Cerebellar nuclear complex (tissue), 1 donor: ENCODE data around the gene MMP23B.

Source experiments
- DNase-seq, 2 experiments: peaks; one replicate each; lab custom pipeline; 2025; lab: John Stamatoyannopoulos, UW

The MMP23B gene

DNA sequence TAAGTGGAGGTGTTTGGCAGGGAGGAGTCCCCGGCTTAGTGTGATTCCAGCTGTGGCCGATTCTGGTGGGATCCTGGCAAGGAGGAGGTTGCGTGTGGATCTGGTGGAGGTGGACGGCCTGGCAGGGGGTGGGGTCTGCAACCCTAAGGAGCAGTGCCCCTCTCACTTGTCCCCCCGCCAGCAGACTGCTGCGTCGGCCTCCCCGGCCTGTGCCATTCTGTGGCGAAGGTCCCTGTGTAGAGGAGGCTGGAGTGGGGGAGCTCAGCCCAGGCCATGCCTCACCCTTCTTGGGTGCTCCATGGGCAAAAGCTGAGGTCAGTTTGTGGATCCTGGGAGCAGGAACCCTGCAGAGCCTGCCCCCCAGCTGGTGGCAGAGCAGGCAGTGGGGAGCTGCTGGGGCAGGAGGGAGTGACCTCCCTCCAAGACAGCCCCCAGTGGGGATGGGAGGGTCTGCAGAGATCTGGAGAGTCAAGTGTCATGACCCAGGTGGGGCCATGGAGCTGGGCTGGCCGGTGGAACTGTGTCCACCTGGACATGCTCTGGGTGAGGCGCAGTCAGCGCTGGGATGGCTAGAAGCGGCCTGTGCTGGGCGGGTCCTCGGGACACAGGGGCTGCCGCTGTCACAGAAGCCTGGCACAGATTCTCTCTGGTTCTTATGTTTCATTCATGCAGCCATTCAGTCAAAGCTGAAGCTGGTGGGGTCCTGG lies 11.4 kb upstream of the MMP23B start:
- DNase-seq: no peak

DNA sequence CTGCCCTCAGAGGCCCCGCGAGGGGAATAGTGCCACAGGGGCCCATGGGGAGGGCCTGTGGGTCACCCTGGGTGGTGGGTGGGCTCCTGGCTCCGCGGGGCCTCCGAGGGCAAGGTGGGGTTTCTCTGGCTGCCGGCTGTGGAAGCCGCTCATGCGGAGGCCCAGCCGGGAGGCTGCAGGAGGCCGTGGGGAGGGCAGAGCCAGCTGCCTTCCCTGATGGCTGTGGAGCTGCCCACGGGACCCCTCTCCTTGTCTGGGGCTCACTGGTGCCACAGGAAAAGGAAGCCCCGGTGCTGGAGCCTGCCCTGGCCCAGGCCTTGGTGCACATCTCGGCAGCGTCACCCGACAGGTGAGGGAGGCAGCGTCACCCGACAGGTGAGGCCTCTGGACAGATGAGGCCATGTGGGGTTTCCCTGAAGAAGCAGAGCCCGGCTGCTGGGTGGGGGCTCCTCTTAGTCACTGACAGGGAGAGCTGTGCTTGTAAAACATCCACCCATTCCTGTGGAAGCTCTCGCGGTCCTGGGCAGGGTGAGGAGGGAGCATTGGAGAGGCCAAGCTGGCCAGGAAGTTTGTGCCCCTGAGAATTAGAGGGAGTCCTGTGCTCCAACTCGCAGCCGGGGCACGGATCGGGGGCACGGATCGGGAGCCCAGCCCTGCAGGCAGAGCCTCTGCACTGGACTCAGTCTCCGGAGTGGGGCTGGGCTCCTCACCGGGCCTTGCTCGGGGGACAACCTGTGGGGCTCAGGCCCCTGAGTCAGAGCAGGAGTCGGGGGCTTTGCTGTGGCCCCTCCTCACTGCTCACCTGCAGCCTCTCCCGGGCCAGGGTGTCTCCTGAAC lies 10.6 kb upstream of the MMP23B start:
- DNase-seq: no peak

DNA sequence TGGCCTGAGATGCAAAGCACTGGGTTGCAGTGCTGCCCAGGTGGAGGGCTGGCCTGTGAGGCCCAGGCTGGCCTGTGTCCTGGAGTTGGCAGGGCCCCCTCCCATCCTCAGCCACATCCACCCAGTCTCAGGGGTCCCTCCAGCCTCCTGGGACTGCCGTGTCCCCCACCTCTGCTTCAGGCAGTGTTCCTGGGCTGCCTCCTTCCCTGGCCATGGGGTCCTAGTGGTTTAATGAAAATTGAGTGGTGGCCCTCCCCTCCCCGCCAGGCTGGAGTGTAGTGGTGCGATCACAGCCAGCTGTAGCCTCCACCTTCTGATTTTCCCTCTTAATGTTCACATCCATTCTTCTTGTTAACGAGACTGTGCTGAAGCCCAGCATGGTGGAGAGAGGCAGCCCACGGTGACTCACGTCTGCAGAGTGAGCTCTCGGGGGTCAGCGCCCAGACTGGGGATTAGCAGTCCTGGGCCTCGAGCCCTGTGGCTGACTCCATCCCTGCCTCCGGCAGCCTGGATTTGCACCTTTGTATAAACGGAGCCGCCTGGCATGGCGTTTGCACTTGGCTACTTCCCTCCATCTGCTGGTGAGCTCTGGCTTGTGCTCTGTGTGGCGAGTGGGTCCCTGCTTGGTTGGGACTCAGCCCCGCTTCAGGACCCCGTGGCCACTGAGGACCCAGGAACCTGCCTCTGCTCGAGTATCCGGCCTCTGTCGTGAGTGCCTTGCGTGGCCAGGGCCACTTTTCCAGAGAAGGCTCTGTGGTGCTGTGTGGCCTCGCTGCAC lies 9.8 kb upstream of the MMP23B start:
- DNase-seq: no peak

DNA sequence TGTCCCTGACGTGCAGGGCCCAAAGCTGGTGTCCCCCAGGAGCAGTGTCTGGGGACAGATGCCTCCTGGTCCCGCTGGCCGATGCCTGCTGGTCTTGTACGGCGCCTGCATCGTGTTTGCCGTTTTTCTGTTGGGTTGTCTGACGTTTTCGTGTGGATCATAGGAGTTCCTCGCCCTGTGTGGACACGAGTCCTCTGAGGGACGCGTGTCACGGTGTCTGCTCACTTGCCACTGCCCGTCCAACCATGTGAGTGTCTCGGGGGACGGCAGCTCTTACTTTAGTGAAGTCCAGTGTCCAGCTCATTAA lies 9.2 kb upstream of the MMP23B start:
- DNase-seq: no peak

DNA sequence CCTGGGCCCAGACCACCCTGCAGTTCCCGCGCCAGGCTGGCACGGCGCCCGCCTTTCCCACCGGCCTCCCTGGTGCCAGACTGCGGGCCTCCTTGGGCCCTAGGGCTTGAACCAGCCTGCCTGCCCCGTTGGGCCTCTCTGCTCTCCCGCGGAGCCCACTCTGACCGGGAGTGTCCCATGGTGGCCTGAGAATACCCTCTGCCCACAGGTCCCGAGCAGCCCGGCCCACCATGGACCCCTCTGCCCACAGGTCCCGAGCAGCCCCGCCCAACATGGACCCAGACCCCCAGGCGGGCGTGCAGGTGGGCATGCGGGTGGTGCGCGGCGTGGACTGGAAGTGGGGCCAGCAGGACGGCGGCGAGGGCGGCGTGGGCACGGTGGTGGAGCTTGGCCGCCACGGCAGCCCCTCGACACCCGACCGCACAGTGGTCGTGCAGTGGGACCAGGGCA lies 8.8 kb upstream of the MMP23B start:
- DNase-seq: no peak

DNA sequence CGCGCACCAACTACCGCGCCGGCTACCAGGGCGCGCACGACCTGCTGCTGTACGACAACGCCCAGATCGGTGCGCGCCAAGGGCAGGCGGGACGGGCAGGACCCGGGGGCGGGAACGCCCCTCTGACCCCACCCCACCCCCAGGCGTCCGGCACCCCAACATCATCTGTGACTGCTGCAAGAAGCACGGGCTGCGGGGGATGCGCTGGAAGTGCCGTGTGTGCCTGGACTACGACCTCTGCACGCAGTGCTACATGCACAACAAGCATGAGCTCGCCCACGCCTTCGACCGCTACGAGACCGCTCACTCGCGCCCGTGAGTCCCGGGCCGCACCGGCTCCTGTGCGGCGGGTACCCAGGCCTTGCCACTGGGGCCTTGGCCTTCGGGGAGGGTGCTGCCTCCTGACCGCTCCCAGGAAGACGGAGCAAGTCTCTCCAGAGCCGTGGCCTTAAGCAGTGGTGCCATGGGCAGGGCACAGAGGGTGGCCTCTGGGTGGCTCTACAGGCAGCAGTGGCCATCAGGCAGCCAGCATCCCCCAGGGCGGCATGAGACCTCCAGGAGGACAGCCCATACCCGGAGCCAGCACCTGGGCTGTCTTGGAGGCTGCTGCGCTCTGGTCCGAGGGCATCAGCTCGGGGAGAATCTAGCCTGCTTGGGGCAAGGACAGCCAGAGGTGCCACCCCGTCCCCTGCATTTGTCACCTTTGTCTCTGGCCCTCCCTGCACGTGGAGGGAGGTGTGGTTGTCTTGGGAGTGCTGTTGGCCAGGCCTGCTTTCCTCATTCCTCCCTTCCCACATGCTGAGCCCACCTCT lies 8.1 kb upstream of the MMP23B start:
- no peak for DNase-seq

DNA sequence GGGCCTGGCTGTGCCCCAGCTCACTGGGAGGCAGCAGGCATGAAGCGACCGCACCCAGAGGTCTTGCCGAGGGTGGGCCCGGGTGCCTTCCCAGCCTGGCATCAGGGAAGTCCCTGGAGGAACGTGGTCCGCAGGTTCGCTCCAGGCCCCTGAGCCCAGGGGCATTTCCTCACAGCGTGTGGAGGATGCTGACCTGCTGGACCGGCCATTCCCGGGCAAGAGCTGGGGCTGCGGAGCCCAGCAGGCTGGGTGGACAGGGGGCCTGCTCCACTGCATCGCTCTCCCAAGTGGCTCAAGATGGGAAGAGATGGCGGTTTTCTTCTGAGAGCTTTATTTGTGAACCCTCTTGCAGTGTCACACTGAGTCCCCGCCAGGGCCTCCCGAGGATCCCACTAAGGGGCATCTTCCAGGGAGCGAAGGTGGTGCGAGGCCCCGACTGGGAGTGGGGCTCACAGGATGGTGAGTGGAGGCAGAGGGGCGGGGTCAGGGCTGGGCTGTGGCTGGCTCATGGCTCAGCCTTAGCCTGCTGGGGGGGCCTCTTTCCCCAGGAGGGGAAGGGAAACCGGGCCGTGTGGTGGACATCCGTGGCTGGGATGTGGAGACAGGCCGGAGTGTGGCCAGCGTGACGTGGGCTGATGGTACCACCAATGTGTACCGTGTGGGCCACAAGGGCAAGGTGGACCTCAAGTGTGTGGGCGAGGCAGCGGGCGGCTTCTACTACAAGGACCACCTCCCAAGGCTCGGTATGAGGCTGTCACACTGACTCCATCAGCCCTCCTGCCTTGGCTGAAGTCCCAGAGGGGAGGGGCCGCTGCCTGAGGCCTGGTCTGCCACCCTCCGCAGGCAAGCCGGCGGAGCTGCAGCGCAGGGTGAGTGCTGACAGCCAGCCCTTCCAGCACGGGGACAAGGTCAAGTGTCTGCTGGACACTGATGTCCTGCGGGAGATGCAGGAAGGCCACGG lies 7.2 kb upstream of the MMP23B start:
- DNase-seq: no peak

DNA sequence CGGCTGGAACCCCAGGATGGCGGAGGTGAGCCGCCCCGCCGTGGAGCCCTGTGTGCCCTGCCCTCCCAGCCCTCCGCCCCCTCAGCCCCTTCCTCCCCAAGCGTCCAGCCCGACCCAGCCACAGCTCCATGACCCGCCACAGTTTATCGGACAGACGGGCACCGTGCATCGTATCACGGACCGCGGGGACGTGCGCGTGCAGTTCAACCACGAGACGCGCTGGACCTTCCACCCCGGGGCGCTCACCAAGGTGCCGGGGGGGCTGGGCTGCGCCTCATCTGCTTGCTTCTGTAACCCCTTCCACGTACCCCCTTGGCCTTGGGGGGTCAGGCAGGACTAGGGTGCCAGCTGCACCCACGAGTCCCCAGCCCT lies 6.6 kb upstream of the MMP23B start:
- no peak for DNase-seq

DNA sequence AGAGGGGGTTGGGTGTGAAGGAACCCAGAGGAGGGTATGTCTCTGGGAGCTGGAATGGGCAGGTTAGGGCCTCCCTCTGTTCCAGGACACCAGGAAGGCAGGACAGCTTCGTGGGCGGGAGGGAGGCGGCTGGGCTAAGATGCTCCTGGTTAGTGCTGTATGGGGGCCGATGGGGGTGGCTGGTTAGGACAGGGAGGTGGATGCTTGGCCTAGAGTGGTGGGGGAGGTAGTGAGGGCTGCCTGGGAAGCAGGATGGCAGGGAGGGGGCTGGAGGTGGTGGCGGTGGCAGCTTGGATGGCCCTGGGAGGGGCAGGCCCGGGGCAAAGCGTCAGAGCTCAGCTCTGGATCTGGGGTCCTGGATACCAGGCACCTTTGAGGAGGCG lies 6.2 kb upstream of the MMP23B start:
- no peak for DNase-seq

DNA sequence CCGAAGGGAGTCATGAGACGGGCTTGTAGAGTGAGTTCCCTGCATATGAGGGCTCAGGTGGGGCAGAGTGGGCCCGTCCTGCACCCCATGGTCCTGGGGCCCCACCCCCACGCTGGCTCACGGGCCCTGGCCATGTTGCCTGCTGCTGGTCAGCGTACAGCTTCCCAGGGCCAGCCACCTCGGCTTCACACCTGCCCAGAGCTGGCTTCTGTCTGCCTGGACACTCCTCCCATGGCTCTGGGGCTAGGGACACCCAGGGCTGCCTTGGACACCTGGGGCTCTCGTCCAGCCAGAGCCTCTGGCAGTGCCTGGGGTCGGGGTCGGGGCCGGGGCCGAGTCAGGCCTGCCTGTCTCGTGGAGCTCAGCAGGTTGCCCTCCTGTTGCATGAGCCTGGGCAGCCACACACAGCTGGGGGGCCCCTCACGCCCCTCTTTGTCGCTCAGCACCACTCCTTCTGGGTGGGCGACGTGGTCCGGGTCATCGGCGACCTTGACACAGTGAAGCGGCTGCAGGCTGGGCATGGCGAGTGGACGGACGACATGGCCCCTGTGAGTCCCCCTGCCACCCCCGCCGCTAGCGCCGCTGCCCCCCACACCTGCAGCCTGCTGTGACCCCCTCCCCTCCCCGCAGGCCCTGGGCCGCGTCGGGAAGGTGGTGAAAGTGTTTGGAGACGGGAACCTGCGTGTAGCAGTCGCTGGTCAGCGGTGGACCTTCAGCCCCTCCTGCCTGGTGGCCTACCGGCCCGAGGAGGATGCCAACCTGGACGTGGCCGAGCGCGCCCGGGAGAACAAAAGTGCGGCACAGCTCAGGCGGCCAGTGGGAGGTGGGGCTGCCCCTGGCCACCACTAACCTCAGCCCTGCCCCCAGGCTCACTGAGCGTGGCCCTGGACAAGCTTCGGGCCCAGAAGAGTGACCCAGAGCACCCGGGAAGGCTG lies 5.5 kb upstream of the MMP23B start:
- no peak for DNase-seq

DNA sequence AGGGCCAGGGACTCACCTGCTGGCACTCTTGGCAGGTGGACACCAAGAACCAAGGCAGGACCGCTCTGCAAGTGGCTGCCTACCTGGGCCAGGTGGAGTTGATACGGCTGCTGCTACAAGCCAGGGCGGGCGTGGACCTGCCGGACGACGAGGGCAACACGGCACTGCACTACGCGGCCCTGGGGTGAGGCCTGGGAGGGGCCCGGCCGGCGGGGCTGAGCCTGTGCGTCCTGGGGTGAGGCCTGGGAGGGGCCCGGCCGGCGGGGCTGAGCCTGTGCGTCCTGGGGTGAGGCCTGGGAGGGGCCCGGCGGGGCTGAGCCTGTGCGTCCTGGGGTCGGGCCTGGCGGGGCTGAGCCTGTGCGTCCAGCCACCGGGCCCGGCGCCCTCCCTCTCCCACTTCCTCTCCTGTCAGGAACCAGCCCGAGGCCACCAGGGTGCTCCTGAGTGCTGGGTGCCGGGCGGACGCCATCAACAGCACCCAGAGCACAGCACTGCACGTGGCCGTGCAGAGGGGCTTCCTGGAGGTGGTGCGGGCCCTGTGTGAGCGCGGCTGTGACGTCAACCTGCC lies 4.6 kb upstream of the MMP23B start:
- no peak for DNase-seq

DNA sequence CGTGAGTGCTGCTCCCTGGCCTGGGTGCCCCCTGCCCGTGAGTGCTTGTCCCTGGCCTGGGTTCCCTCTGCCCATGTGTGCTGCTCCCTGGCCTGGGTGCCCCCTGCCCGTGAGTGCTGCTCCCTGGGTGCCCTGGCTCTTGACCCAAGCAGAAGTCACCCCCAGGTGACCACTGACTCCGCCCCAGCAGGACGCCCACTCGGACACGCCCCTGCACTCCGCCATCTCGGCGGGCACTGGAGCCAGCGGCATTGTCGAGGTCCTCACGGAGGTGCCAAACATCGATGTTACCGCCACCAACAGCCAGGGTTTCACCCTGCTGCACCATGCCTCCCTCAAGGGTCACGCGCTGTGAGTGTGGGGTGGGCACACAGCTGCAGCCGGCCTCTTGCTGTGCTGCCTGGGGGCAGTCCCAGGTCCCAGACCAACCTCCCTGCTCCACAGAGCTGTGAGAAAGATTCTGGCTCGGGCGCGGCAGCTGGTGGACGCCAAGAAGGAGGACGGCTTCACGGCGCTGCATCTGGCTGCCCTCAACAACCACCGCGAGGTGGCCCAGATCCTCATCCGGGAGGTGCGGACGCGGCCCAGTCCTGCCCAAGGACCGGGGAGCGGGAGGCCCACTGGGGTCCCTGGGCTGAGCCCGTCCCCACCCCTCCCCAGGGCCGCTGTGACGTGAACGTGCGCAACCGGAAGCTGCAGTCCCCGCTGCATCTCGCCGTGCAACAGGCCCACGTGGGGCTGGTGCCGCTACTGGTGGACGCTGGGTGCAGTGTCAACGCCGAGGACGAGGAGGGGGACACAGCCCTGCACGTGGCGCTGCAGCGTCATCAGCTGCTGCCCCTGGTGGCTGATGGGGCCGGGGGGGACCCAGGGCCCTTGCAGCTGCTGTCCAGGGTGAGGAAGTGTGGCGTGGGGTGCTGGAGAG lies 3.9 kb upstream of the MMP23B start:
- DNase-seq: no peak

DNA sequence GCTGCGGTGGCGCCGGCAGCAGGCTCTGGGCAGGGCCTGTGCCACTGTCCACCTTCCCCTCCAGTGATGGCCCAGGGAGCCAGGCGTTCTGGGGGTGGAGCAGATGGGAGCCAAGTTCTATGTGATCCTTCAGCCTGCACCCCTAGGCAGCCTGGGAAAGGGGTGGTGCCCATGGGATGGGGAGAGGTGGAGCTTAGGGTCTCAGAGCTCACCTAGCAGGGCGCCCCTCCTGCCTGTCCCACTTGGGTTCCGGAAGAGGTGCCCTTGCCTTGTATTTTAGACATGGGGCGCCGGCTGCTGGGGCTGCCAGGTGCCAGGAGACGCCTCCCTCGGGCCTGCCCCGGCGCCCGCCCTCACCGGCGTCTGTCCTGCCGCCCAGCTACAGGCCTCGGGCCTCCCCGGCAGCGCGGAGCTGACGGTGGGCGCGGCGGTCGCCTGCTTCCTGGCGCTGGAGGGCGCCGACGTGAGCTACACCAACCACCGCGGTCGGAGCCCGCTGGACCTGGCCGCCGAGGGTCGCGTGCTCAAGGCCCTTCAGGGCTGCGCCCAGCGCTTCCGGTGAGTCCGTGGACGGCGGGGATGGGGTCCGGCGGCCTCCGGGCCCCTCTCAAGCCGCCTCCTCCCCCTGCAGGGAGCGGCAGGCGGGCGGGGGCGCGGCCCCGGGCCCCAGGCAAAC lies 3.1 kb upstream of the MMP23B start:
- no peak for DNase-seq

DNA sequence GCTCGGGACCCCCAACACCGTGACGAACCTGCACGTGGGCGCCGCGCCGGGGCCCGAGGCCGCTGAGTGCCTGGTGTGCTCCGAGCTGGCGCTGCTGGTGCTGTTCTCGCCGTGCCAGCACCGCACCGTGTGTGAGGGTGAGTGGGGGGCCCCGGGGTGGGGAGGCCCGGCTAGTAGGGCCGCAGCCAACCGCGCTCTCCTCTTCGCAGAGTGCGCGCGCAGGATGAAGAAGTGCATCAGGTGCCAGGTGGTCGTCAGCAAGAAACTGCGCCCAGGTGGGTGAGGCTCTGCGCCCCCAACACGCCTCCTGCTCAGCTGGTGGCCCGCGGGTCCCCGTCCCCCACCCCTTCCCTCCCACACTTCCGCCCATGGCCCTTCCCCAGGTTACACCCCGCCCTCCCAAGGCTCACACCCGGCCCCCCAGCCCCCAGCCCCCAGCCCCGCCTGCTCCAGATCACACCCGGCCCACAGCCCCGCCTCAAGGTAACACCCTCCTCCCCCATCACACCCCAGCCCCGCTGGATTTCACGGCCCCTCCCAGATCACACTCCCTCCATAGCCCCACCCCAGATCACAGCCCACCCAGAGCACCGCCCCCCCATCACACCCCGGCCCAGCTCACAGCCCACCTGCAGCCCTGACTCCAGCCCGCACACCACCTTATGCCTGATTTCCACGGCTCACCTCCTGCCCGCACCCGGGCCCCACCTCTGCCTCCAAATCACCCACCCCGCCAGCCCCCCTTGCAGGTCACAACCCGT lies 2.4 kb upstream of the MMP23B start:
- DNase-seq: no peak

DNA sequence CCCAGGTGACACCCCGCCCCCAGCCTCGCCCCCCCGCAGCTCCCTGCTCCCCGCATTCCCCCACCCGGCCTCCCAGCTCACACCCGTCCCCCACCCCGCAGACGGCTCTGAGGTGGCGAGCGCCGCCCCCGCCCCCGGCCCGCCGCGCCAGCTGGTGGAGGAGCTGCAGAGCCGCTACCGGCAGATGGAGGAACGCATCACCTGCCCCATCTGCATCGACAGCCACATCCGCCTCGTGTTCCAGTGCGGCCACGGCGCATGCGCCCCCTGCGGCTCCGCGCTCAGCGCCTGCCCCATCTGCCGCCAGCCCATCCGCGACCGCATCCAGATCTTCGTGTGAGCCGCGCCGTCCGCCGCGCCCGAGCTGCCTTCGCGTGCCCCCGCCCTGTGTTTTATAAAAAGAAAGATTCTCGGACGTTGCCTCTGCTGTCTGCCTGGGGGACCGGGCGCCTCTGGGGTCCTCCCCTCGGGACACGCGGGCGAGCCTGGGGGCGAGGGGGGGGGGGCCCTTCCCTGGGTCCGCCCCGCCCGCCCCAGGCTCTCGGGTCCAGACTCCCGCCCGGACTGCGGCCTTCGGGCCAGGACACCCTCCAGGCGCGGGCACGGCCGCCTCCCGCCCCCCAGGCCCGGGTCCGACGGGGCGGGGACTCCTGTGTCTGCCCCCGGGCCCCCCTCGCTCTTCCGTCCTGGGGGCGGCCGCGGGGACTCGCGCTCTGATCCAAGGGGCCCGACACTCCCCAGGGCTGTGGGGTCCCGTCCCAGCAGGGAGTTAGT lies 1.6 kb upstream of the MMP23B start:
- no peak for DNase-seq
